Measurements from ENCODE around the gene CR1.

DNA sequence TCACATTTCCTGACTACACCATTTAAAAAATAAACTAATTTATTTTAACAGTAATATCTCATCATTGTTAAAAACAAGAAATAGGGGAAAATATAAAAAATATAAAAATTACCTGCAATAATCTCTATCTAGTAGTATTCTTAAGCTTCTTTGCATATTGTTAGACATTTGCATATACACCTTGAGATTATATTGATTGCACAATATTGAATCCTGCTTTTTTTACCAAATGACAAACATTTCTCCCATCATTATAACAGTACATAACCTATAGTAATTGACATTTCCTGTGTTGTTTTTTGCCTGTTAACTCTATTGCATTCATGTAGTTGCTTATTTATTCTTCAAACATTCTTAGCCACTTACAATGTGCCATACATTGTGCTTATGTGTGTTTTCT, 137.3 kb downstream of the CR1 start:
- TF ChIP-seq, protein P1, sequence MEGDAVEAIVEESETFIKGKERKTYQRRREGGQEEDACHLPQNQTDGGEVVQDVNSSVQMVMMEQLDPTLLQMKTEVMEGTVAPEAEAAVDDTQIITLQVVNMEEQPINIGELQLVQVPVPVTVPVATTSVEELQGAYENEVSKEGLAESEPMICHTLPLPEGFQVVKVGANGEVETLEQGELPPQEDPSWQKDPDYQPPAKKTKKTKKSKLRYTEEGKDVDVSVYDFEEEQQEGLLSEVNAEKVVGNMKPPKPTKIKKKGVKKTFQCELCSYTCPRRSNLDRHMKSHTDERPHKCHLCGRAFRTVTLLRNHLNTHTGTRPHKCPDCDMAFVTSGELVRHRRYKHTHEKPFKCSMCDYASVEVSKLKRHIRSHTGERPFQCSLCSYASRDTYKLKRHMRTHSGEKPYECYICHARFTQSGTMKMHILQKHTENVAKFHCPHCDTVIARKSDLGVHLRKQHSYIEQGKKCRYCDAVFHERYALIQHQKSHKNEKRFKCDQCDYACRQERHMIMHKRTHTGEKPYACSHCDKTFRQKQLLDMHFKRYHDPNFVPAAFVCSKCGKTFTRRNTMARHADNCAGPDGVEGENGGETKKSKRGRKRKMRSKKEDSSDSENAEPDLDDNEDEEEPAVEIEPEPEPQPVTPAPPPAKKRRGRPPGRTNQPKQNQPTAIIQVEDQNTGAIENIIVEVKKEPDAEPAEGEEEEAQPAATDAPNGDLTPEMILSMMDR (IDR thresholded peaks at IDR 0.05) = no peak
- TF ChIP-seq POLR2AphosphoS5 (IDR thresholded peaks at IDR 0.05) = no peak

Data from transverse colon (tissue), 4 donors.